HL-60 (cell line): ENCODE measurements around the gene MDGA2.

Experiments used
- DNase-seq, 2 experiments: peaks; one replicate each; pipeline ENCODE4 v3.0.0-alpha.2; 2010 to 2020; ENCODE audit warnings: low read depth in 1 of 2, low spot score in 1 of 2
- H3K27ac ChIP-seq: fragments of 250-450 bp; sonication (Bioruptor Pico); replicated peaks from 2 replicates; pipeline ENCODE4 v1.5.1; 2020; ENCODE audit warnings: mild to moderate bottlenecking, moderate library complexity
- H3K27me3 ChIP-seq: fragments of 250-450 bp; sonication (Bioruptor Pico); 2 replicates; pipeline ENCODE4 v1.5.1; 2021; ENCODE audit warnings: mild to moderate bottlenecking, moderate library complexity; ENCODE audit not compliant: insufficient read depth, poor library complexity, severe bottlenecking
- H3K4me3 ChIP-seq: replicated peaks from 2 replicates; pipeline ENCODE4 v1.5.1; 2011; ENCODE audit warnings: mild to moderate bottlenecking, control low read depth, low read length; ENCODE audit not compliant: insufficient read depth
- GABPA ChIP-seq: IDR thresholded peaks from 2 replicates; pipeline ENCODE4 v1.6.1; 2012; ENCODE audit warnings: low read depth
- POLR2AphosphoS5 ChIP-seq: IDR thresholded peaks from 2 replicates; pipeline ENCODE4 v1.6.1; 2012; ENCODE audit warnings: low read depth
- SPI1 ChIP-seq: IDR thresholded peaks from 2 replicates; pipeline ENCODE4 v1.6.1; 2012; ENCODE audit warnings: low read depth, mild to moderate bottlenecking, borderline replicate concordance
- TF ChIP-seq, protein P1 (sequence below): IDR thresholded peaks from 2 replicates; pipeline ENCODE4 v1.6.1; 2012; ENCODE audit warnings: low read depth; ENCODE audit not compliant: insufficient replicate concordance
- TF ChIP-seq, protein P2 (sequence below): IDR thresholded peaks from one replicate; pipeline ENCODE4 v1.5.1; 2011; ENCODE audit warnings: low read length, control low read depth, inconsistent platforms; ENCODE audit not compliant: insufficient read depth

Gene MDGA2

DNA sequence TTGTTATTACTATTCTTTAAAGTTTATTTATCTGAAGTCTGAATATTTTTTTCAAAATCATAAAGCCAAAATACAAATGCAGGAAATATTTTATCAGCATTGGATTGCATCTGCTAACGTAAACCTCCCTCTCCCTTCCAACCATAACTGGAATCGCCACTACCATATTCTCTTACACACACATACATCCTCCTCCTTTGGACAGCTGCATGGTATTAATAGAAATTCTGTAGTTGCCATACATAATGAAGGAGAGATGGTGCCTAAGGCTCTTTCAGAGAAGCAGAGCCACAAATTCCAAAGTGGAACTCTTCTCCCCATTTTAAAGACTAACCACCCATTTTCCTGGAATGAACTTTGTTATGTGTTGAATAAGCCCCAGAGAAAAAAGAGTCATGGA, 352.7 kb downstream of the MDGA2 start:
- no peak for DNase-seq
- H3K27me3 ChIP-seq, result no peaks in the 10 kb centered on the region
- no peak overlapping the region for H3K27ac ChIP-seq
- TF ChIP-seq GABPA, result no peak
- TF ChIP-seq SPI1, result no peak
- TF ChIP-seq, protein P1, sequence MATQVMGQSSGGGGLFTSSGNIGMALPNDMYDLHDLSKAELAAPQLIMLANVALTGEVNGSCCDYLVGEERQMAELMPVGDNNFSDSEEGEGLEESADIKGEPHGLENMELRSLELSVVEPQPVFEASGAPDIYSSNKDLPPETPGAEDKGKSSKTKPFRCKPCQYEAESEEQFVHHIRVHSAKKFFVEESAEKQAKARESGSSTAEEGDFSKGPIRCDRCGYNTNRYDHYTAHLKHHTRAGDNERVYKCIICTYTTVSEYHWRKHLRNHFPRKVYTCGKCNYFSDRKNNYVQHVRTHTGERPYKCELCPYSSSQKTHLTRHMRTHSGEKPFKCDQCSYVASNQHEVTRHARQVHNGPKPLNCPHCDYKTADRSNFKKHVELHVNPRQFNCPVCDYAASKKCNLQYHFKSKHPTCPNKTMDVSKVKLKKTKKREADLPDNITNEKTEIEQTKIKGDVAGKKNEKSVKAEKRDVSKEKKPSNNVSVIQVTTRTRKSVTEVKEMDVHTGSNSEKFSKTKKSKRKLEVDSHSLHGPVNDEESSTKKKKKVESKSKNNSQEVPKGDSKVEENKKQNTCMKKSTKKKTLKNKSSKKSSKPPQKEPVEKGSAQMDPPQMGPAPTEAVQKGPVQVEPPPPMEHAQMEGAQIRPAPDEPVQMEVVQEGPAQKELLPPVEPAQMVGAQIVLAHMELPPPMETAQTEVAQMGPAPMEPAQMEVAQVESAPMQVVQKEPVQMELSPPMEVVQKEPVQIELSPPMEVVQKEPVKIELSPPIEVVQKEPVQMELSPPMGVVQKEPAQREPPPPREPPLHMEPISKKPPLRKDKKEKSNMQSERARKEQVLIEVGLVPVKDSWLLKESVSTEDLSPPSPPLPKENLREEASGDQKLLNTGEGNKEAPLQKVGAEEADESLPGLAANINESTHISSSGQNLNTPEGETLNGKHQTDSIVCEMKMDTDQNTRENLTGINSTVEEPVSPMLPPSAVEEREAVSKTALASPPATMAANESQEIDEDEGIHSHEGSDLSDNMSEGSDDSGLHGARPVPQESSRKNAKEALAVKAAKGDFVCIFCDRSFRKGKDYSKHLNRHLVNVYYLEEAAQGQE, result no peak
- TF ChIP-seq, protein P2, sequence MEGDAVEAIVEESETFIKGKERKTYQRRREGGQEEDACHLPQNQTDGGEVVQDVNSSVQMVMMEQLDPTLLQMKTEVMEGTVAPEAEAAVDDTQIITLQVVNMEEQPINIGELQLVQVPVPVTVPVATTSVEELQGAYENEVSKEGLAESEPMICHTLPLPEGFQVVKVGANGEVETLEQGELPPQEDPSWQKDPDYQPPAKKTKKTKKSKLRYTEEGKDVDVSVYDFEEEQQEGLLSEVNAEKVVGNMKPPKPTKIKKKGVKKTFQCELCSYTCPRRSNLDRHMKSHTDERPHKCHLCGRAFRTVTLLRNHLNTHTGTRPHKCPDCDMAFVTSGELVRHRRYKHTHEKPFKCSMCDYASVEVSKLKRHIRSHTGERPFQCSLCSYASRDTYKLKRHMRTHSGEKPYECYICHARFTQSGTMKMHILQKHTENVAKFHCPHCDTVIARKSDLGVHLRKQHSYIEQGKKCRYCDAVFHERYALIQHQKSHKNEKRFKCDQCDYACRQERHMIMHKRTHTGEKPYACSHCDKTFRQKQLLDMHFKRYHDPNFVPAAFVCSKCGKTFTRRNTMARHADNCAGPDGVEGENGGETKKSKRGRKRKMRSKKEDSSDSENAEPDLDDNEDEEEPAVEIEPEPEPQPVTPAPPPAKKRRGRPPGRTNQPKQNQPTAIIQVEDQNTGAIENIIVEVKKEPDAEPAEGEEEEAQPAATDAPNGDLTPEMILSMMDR, result no peak
- no peak for TF ChIP-seq POLR2AphosphoS5
- H3K4me3 ChIP-seq, result no peak overlapping the region

DNA sequence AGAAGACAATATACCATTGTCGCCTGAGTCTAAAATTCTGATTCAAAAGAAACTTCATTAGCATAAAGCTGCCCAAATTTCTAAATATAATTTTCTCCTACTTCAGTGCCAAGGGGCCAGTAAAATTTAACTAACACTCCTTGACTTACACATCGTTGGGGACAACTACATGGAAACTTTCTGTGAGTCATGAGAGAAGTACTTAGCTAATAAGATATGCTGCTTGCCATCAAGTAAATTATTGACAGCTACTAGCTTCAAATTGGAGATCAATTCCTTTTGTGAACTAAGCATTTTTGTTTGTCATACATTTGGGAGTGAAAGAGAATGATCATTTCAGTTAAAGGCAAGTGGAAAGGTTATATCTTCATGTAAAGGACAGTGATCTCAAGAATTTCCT, 373.3 kb downstream of the MDGA2 start:
- TF ChIP-seq GABPA, result no peak
- TF ChIP-seq, protein P1, result no peak
- TF ChIP-seq, protein P2, result no peak
- TF ChIP-seq POLR2AphosphoS5, result no peak
- Histone ChIP-seq H3K27ac (no peak overlapping the region), H3K27me3 (no peaks in the 10 kb centered on the region), H3K4me3 (no peak overlapping the region)
- no peak for DNase-seq

DNA sequence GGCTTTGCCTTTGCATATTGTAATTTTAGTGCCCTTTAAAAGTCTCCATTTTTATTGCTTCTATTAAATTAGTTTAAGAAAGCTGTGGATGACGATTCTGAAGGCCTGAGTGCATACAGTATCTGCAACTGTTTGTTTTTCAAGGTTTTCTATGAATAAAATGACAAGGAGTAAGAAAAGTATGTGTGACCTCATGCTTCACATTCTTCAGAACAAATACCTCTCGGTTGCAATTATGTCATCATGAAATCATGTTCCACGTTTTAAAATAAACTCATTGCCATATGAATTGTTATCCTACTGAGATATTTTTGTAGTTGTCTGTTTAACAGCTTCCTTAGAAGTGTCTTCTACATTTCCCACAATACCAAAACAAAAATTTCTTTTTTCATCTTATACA, 374.6 kb downstream of the MDGA2 start:
- no peak for DNase-seq
- no peak overlapping the region for H3K4me3 ChIP-seq
- H3K27ac ChIP-seq, result no peak overlapping the region
- H3K27me3 ChIP-seq, result no peaks in the 10 kb centered on the region
- TF ChIP-seq, protein P1, result no peak
- TF ChIP-seq SPI1, result no peak

DNA sequence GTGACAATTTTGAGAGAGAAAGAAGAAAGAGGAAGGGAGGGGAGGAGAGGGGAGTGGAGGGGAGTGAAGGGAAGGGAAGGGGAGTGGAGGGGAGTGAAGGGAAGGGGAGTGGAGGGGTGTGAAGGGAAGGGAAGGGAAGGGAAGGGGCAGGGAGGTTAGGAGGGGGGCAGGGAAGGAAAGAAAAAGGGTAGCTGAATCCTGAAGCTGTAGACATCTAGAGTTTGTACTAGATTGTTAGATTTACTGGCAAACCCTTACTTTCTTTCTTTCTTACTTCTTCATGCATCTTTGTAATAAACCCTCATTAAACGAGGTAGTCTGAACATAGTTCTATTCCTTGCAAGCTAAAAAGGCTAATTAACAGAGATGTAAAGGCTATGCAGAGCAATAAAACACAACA, 378.0 kb downstream of the MDGA2 start:
- no peak for TF ChIP-seq SPI1
- TF ChIP-seq, protein P2, result no peak
- no peak for TF ChIP-seq POLR2AphosphoS5
- TF ChIP-seq, protein P1, result no peak
- TF ChIP-seq GABPA, result no peak
- no peaks in the 10 kb centered on the region for H3K27me3 ChIP-seq

More for the DNA sequence above, 378.0 kb downstream of the MDGA2 start:
- no peak for DNase-seq
- Histone ChIP-seq H3K27ac (no peak overlapping the region), H3K4me3 (no peak overlapping the region)
